Vagina (tissue), 2 donors: ENCODE measurements around the gene STAT6. TPM values are rescaled to one million over a fixed set of nuclear protein-coding genes. Genes with fewer than 3 reads are reported as not detected.

ENCODE experiments used
- DNase-seq, 2 donors: peaks; one replicate each; pipeline ENCODE4 v3.0.0-alpha.2; 2017; ENCODE audit errors: extremely low spot score in 2 of 2
- H3K27ac ChIP-seq: fragments of 200-600 bp; sonication (generic); one replicate; pipeline ENCODE4 v1.5.1; 2019
- H3K27me3 ChIP-seq: fragments of 200-600 bp; sonication (generic); one replicate; pipeline ENCODE4 v1.5.1; 2019
- H3K36me3 ChIP-seq, 2 donors: fragments of 200-600 bp; sonication (generic); one replicate each; pipeline ENCODE4 v1.5.1; 2017 to 2019
- H3K4me1 ChIP-seq: fragments of 200-600 bp; sonication (generic); one replicate; pipeline ENCODE4 v1.5.1; 2019
- H3K4me3 ChIP-seq, 2 donors: fragments of 200-600 bp; sonication (generic); 1 replicate in 1 of 2; 2 replicates in 1 of 2; pipeline ENCODE4 v1.5.1; 2016 to 2019
- H3K9me3 ChIP-seq: fragments of 200-600 bp; sonication (generic); one replicate; pipeline ENCODE4 v1.5.1; 2019
- CTCF ChIP-seq, 3 experiments: fragments of 450-650 bp in 2 of 3; fragments of 200-600 bp in 1 of 3; sonication (generic) in 1 of 3; IDR thresholded peaks; one replicate each; pipeline ENCODE4 v1.5.1; 2017 to 2019; ENCODE audit warnings: antibody characterized with exemption in 3 of 3, mild to moderate bottlenecking in 2 of 3, moderate library complexity in 2 of 3
- POLR2A ChIP-seq, 2 donors: fragments of 450-650 bp; IDR thresholded peaks; one replicate each; pipeline ENCODE4 v1.6.1; 2017; ENCODE audit warnings: antibody characterized with exemption in 2 of 2, mild to moderate bottlenecking in 2 of 2, moderate library complexity in 2 of 2
- POLR2AphosphoS5 ChIP-seq, 2 donors: sonication (generic); formaldehyde crosslinking; IDR thresholded peaks; one replicate each; pipeline ENCODE4 v1.9.0; 2017; ENCODE audit warnings: antibody characterized with exemption in 2 of 2, mild to moderate bottlenecking in 2 of 2, low read depth in 1 of 2; ENCODE audit not compliant: insufficient read depth in 1 of 2
- intact Hi-C: fragments of 100-400 bp; cut with DNase I; formaldehyde crosslinking; loops from one replicate; pipeline ENCODE4 v1.15.1; 2023
- total RNA-seq: library from RNA; depleted of rRNA; stranded (reverse); fragments of >200 nt; gene quantifications from one replicate; pipeline ENCODE4 v1.2.3, GENCODE V29; 2016

Gene STAT6
- total RNA-seq, 1 donor from 2014 or later: 146 TPM

GRCh38 chr12:57118711-57119271 lies 7.6 kb upstream of the STAT6 start:
- DNase-seq: peak in 1 of 2 donors; percentile 65
- H3K4me3 ChIP-seq: no peak overlapping the region
- H3K9me3 ChIP-seq: no peaks in the 10 kb centered on the region
- H3K4me1 ChIP-seq: no peaks in the 10 kb centered on the region
- TF ChIP-seq CTCF (IDR thresholded peaks at IDR 0.05) (no peak), POLR2A (IDR thresholded peaks at IDR 0.05) (no peak), POLR2AphosphoS5 (IDR thresholded peaks at IDR 0.05; ENCODE audit: insufficient read depth in 1 of 2, low read depth in 1 of 2) (no peak)
- intact Hi-C loops: loop anchor here (2.0 kb wide), 1 partner anchor 52 kb away; no protein-coding TSS in a partner anchor
- no peak overlapping the region for H3K27ac ChIP-seq
- no peaks in the 10 kb centered on the region for H3K27me3 ChIP-seq
- H3K36me3 ChIP-seq: no peaks in the 10 kb centered on the region

GRCh38 chr12:57116580-57117281 lies 5.6 kb upstream of the STAT6 start:
- H3K9me3 ChIP-seq: no peaks in the 10 kb centered on the region
- H3K27me3 ChIP-seq: no peaks in the 10 kb centered on the region
- DNase-seq: peak in 1 of 2 donors; percentile 80
- intact Hi-C loops: no loop called here
- H3K36me3 ChIP-seq: no peaks in the 10 kb centered on the region
- no peak overlapping the region for H3K4me3 ChIP-seq
- TF ChIP-seq CTCF (IDR thresholded peaks at IDR 0.05) (no peak), POLR2A (IDR thresholded peaks at IDR 0.05) (no peak), POLR2AphosphoS5 (IDR thresholded peaks at IDR 0.05; ENCODE audit: insufficient read depth in 1 of 2, low read depth in 1 of 2) (no peak)
- H3K4me1 ChIP-seq: peaks cover 9% of the 10 kb centered on the region
- H3K27ac ChIP-seq: no peak overlapping the region

GRCh38 chr12:57112492-57113294 lies 1.5 kb upstream of the STAT6 start:
- Histone ChIP-seq H3K36me3 (peaks cover 0 to 7% of the 10 kb centered on the region in 2 donors), H3K27me3 (no peaks in the 10 kb centered on the region), H3K4me1 (peaks cover 33% of the 10 kb centered on the region), H3K27ac (peak overlapping the region; percentile 100), H3K4me3 (peak overlapping the region; percentile 61 to 90), H3K9me3 (no peaks in the 10 kb centered on the region)
- DNase-seq: peak in 1 of 2 donors; percentile 87
- no peak for TF ChIP-seq POLR2A (IDR thresholded peaks at IDR 0.05)
- no peak for TF ChIP-seq CTCF (IDR thresholded peaks at IDR 0.05)
- TF ChIP-seq POLR2AphosphoS5 (IDR thresholded peaks at IDR 0.05; ENCODE audit: insufficient read depth in 1 of 2, low read depth in 1 of 2): no peak
- intact Hi-C loops: loop anchor here (2.0 kb wide), 1 partner anchor 44 kb away; no protein-coding TSS in a partner anchor

GRCh38 chr12:57110104-57111030 lies 795 bp downstream of the STAT6 start:
- TF ChIP-seq CTCF (IDR thresholded peaks at IDR 0.05) (no peak), POLR2A (IDR thresholded peaks at IDR 0.05) (peak; percentile 48 to 49), POLR2AphosphoS5 (IDR thresholded peaks at IDR 0.05; ENCODE audit: insufficient read depth in 1 of 2, low read depth in 1 of 2) (peak in 1 of 2 donors; percentile 87)
- intact Hi-C loops: no loop called here
- peak in 1 of 2 donors; percentile 93 for DNase-seq
- Histone ChIP-seq H3K36me3 (peaks cover 2 to 29% of the 10 kb centered on the region in 2 donors), H3K4me1 (peaks cover 41% of the 10 kb centered on the region), H3K9me3 (no peaks in the 10 kb centered on the region), H3K27ac (peak overlapping the region; percentile 100), H3K27me3 (no peaks in the 10 kb centered on the region), H3K4me3 (peak overlapping the region; percentile 61 to 90)
